Peyer's patch (tissue), 4 donors: ENCODE results near the gene SERBP1. TPM values are rescaled to one million over a fixed set of nuclear protein-coding genes. Genes with fewer than 3 reads are reported as not detected.

ENCODE experiments used
- DNase-seq, 3 donors: peaks; one replicate each; pipeline ENCODE4 v3.0.0-alpha.2; 2017 to 2019
- H3K27ac ChIP-seq, 4 donors: fragments of 200-600 bp; sonication (generic); one replicate each; pipeline ENCODE4 v1.5.1; 2016 to 2019
- H3K27me3 ChIP-seq, 2 donors: fragments of 200-600 bp; sonication (generic); one replicate each; pipeline ENCODE4 v1.5.1; 2019
- H3K36me3 ChIP-seq, 3 donors: fragments of 200-600 bp; sonication (generic); one replicate each; pipeline ENCODE4 v1.5.1; 2016 to 2019
- H3K4me1 ChIP-seq, 4 donors: fragments of 200-600 bp; sonication (generic); one replicate each; pipeline ENCODE4 v1.5.1; 2016 to 2019
- H3K4me3 ChIP-seq, 4 donors: fragments of 200-600 bp; sonication (generic); 1 replicate in 3 of 4; 2 replicates in 1 of 4; pipeline ENCODE4 v1.5.1; 2016 to 2019; ENCODE audit warnings: mild to moderate bottlenecking in 1 of 4
- H3K9me3 ChIP-seq, 4 donors: fragments of 200-600 bp; sonication (generic); one replicate each; pipeline ENCODE4 v1.5.1; 2016 to 2019; ENCODE audit warnings: mild to moderate bottlenecking in 1 of 4
- POLR2A ChIP-seq, 2 donors: fragments of 450-650 bp; IDR thresholded peaks; one replicate each; pipeline ENCODE4 v1.5.1; 2017; ENCODE audit warnings: antibody characterized with exemption in 2 of 2, mild to moderate bottlenecking in 2 of 2, moderate library complexity in 2 of 2
- total RNA-seq, 4 donors: library from RNA; depleted of rRNA; stranded (reverse); fragments of >200 nt; gene quantifications; one replicate each; pipeline ENCODE4 v1.1.0, GENCODE V29; 2016
- TF ChIP-seq, protein P1 (sequence below), 6 experiments: fragments of 450-650 bp in 4 of 6; fragments of 200-600 bp in 2 of 6; sonication (generic) in 1 of 6; IDR thresholded peaks; one replicate each; pipeline ENCODE4 v1.5.1; 2017 to 2019; ENCODE audit warnings: antibody characterized with exemption in 6 of 6, mild to moderate bottlenecking in 3 of 6, moderate library complexity in 1 of 6

Gene SERBP1
- total RNA-seq = 100 to 1,000 TPM in 3 of 4 donors, 10 to 100 TPM in 1; 99.5 to 171 (median 103) TPM

- peak; percentile 96 to 98 (median 96) for DNase-seq
- peaks cover 0 to 24% (median 6%) of the 10 kb centered on the region in 4 donors for H3K4me1 ChIP-seq
- TF ChIP-seq, protein P1, sequence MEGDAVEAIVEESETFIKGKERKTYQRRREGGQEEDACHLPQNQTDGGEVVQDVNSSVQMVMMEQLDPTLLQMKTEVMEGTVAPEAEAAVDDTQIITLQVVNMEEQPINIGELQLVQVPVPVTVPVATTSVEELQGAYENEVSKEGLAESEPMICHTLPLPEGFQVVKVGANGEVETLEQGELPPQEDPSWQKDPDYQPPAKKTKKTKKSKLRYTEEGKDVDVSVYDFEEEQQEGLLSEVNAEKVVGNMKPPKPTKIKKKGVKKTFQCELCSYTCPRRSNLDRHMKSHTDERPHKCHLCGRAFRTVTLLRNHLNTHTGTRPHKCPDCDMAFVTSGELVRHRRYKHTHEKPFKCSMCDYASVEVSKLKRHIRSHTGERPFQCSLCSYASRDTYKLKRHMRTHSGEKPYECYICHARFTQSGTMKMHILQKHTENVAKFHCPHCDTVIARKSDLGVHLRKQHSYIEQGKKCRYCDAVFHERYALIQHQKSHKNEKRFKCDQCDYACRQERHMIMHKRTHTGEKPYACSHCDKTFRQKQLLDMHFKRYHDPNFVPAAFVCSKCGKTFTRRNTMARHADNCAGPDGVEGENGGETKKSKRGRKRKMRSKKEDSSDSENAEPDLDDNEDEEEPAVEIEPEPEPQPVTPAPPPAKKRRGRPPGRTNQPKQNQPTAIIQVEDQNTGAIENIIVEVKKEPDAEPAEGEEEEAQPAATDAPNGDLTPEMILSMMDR (IDR thresholded peaks at IDR 0.05) = no peak
- TF ChIP-seq POLR2A (IDR thresholded peaks at IDR 0.05) = peak; percentile 49 to 59
Observed at GRCh38 chr1:67430358-67431155, at the start of gene SERBP1. Gene SERBP1 (minus strand): TSS chr1:67430402. CDS start chr1:67430300, 102 bp downstream.

DNA sequence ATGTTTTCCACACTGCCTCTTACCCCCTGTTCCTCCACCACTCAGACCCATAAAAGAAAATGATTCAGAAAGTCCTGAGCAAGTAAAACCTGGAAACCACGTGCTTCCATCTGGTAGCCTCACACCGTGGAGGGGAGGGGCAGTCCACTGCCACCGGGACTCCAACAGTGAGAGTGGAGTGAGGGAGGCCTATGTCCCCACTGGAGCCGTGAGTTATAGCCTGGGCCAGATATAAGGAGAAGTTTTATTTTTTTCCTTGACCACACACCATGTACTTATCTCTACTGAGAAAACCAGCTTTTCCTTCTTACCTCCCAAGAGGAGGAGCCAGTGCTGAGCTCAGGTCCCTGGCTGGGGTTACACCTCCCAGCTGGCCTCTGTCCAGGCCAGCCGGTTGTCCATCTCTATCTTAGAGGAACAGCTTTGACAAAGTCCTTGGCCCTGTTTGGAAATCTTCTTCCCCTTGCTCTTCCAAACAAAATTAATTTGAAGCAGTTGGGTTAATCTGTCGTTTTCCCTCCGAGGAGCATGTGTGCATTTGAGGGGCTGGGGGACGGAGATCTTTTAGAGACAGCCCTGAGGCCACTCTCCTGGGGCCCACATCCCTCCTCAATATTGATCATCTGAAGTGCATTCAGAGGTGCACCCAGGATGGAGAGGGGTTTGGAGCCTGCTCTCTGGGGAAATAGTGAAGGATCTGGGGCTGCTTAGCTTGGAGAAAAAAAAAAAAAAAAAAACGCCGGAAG is 49.1 kb upstream of the SERBP1 start:
- no peak for DNase-seq
- Histone ChIP-seq H3K27ac (no peak overlapping the region), H3K27me3 (no peaks in the 10 kb centered on the region)

More at GRCh38 chr1:67430358-67431155, at the start of gene SERBP1:
- H3K36me3 ChIP-seq = peaks cover 0 to 8% (median 0%) of the 10 kb centered on the region in 3 donors
- H3K9me3 ChIP-seq = no peaks in the 10 kb centered on the region
- H3K27me3 ChIP-seq = no peaks in the 10 kb centered on the region
- H3K27ac ChIP-seq = peak within 1 kb of the TSS; percentile 90 to 95 (median 92)
- H3K4me3 ChIP-seq = peak within 1 kb of the TSS; percentile 72 to 95 (median 85)

GRCh38 chr1:67476906-67477305 is 46.7 kb upstream of the SERBP1 start:
- no peak for DNase-seq
- Histone ChIP-seq H3K4me3 (no peak overlapping the region), H3K9me3 (no peaks in the 10 kb centered on the region), H3K27me3 (no peaks in the 10 kb centered on the region), H3K4me1 (no peaks in the 10 kb centered on the region), H3K27ac (no peak overlapping the region), H3K36me3 (no peaks in the 10 kb centered on the region)
- TF ChIP-seq, protein P1 (IDR thresholded peaks at IDR 0.05) = no peak
- TF ChIP-seq POLR2A (IDR thresholded peaks at IDR 0.05) = no peak

More for the DNA sequence above, 49.1 kb upstream of the SERBP1 start:
- TF ChIP-seq, protein P1 (IDR thresholded peaks at IDR 0.05) = no peak
- no peak for TF ChIP-seq POLR2A (IDR thresholded peaks at IDR 0.05)
- no peaks in the 10 kb centered on the region for H3K4me1 ChIP-seq
- no peaks in the 10 kb centered on the region for H3K36me3 ChIP-seq
- no peaks in the 10 kb centered on the region for H3K9me3 ChIP-seq
- no peak overlapping the region for H3K4me3 ChIP-seq

DNA sequence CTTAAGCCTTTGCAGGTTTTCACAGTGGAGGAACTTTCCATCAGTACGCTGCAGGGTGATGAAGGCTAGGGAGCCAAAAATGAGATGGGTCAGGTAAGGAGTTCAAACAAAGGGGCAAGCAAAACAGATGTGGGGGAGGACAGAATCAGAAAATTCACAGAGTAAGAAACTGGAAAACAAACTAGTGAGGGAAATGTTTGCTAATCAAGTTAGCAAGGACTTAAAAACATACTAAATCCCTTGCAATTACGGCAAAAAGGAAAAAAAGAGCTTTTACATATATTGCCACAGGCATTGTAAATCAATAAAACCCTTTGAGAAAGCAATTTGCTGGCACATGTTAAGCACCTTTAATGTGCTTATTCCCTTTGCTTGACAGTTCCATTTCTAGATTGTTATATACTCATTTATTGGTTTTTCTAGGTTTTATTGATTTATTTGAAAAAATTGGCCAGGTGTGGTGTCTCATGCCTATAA is 45.8 kb upstream of the SERBP1 start:
- TF ChIP-seq POLR2A (IDR thresholded peaks at IDR 0.05) = no peak
- TF ChIP-seq, protein P1 (IDR thresholded peaks at IDR 0.05) = no peak
- H3K4me3 ChIP-seq = no peak overlapping the region

GRCh38 chr1:67472056-67472455 is 41.9 kb upstream of the SERBP1 start:
- no peak overlapping the region for H3K4me3 ChIP-seq
- no peak for TF ChIP-seq POLR2A (IDR thresholded peaks at IDR 0.05)
- TF ChIP-seq, protein P1 (IDR thresholded peaks at IDR 0.05) = no peak
- H3K27ac ChIP-seq = no peak overlapping the region
- H3K27me3 ChIP-seq = no peaks in the 10 kb centered on the region
- no peaks in the 10 kb centered on the region for H3K36me3 ChIP-seq
- no peak for DNase-seq
- H3K9me3 ChIP-seq = no peaks in the 10 kb centered on the region
- H3K4me1 ChIP-seq = no peaks in the 10 kb centered on the region

More for the DNA sequence above, 45.8 kb upstream of the SERBP1 start:
- H3K9me3 ChIP-seq = no peaks in the 10 kb centered on the region
- H3K4me1 ChIP-seq = no peaks in the 10 kb centered on the region
- H3K27ac ChIP-seq = no peak overlapping the region
- H3K27me3 ChIP-seq = no peaks in the 10 kb centered on the region
- DNase-seq = no peak
- H3K36me3 ChIP-seq = no peaks in the 10 kb centered on the region
